ENCODE measurements around the gene TSACC.

TSACC gene

DNA sequence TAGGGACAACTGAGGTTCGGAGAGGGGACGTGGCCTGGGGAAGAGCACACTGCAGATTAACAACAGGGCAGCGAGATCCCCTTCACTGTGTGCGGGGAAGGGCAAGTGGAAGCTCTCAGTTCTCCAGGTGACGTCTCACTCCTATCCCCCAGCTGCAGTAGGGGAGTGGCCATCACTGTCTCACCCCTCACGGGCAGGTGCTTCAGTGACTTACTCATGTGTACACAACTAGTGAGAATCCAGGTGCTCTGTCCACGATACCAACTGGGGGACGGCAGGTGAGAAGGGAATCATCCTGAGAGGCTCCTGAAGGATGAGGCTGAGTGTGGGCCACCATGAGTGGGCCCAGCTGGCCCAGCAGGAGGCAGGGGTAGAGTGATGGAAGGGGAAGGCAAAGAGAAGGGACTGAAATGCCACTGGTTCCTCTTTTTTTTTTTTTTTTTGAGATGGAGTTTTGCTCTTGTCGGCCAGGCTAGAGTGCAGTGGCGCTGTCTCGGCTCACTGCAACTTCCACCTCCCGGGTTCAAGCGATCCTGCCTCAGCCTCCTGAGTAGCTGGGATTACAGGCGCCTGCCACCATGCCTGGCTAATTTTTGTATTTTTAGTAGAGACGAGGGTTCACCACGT lies 56.6 kb downstream of the TSACC start:
- no peak overlapping the region for H3K4me3 ChIP-seq (ENCODE audit: low read depth, low read length)
- H2AFZ ChIP-seq (ENCODE audit: low read length, unreplicated experiment) = no peak overlapping the region
- no peaks in the 10 kb centered on the region for H3K36me3 ChIP-seq (ENCODE audit: insufficient read depth, low read length)
- no peaks in the 10 kb centered on the region for H3K79me2 ChIP-seq (ENCODE audit: control insufficient read depth, insufficient read depth, low read length, unreplicated experiment)
- peaks cover 13% of the 10 kb centered on the region; the same call in 1 of the 2 replicates for H3K27me3 ChIP-seq (ENCODE audit: insufficient read depth, low read length)
- H3K4me1 ChIP-seq (ENCODE audit: control insufficient read depth, insufficient read depth, low read length, unreplicated experiment) = no peaks in the 10 kb centered on the region
- H3K27ac ChIP-seq (ENCODE audit: low read depth, low read length) = no peak overlapping the region

Data from ACC112 (cell line).